ENCODE data around the gene CCL18. TPM values are rescaled to one million over a fixed set of nuclear protein-coding genes. Genes with fewer than 3 reads are reported as not detected.
"Not testable (repeated sequence)": the region's sequence is repeated elsewhere in the genome, so short reads cannot be mapped to it uniquely, and the experiment has no call there.

CCL18 gene
- total RNA-seq, 1 experiment from 2014 or later = not detected

DNA sequence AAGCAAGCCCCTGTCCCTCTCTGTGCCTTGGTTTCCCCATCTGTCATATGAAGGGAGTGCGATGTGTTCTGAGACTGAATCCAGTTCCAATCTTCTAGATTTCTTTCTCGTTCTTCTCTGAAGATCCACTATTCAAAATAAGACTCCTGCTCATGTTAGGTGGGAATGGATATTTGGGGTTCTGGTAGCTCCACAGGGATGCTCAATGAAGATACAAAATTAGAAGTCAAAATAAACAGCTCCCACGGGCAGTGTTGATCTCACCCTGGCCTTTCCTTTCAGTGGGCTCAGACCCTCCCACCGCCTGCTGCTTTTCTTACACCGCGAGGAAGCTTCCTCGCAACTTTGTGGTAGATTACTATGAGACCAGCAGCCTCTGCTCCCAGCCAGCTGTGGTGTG is 40.2 kb downstream of the CCL18 start:
- not testable (repeated sequence) for DNase-seq (ENCODE audit: low read depth)

DNA sequence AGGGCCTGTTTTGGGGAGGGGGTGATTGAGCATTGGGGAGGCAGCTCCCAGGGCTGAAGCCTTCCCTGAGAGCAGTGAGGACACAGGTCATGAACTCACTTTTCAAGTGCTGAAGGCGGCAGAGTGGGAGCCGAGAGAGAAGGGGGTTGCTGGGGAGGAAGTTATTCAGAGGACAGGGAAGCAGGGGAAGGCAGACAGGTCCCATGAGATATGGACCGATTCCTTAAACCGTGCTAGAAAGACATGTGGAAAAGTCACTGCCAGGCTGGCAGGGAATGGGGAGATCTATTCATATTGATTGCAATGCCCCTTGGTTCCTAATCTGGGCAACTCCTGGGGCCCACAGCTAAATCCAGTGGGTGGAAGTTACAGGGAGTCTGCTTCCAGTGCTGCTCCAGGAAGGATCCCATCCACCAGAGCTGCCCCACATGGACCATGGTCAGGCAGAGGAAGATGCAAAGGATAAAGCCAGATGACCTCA is 40.7 kb downstream of the CCL18 start:
- no peak for DNase-seq (ENCODE audit: low read depth)

DNA sequence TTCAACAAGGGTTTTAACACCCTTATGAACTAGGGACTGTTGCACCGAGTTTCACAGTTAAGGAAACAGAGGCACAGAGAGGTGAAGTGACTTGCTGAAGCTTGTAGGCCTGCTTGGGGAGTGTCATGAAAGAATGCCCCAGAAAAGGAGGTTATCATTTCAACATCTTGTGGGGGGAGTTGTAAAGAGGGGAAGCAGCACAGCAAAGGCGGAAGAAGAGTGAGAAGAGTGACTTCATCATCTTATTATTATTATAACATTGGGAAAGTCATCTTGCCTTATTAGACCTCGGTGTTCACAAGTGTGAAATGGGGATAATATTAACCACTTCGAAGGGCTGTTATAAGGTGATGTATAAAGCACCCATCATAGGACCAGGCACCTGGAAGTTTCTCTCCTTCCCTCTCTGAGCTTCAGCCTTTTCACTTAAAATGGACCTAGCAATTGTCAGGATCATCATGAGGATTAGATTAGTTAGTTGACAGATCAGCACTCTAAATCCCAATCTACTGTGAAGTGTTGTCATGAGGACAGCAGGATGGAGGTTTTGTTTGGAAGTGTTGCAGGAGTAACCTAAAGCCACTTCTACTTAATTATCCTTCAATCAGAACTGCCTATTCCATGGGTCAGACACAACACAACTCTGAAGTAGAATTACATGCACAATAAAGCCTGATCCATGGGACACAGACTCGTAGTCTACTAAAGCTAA is 41.9 kb downstream of the CCL18 start:
- no peak for DNase-seq (ENCODE audit: low read depth)

DNA sequence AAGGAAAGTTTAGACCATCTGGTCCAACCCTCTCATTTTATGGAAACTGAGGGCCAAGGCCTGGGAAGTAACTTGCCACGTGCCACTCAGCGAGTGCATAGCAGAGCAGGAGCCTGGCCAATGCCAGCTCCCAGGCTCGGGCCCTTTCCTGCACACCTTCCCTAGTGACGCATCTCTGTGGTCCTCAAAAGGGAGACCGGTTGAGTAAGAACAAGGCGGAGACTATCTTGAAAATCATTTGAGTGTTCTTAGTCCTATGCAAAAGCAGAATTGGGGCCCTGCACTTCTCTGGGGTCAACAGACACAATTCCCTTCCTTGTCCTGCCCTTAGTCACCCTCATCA is 42.4 kb downstream of the CCL18 start:
- DNase-seq (ENCODE audit: low read depth) = no peak

DNA sequence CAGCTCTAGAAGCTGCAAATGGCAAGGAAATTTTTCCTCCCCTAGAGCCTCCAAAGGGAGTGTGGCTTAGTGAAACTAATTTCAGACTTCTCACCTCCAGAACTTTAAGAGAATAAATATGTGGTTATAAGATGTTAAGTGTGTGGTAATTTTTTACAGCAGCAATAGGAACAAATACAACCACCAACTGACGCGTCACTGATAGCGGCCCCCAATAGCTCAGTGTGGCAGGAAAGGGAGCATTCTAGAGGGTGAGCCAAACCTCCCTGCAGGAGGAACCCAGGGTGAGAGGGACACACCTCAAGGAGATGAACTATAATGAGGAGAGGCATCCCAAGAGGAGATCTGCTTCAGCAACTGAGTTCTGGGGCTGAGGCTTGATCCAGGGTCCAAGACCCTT is 43.6 kb downstream of the CCL18 start:
- no peak for DNase-seq (ENCODE audit: low read depth)

DNA sequence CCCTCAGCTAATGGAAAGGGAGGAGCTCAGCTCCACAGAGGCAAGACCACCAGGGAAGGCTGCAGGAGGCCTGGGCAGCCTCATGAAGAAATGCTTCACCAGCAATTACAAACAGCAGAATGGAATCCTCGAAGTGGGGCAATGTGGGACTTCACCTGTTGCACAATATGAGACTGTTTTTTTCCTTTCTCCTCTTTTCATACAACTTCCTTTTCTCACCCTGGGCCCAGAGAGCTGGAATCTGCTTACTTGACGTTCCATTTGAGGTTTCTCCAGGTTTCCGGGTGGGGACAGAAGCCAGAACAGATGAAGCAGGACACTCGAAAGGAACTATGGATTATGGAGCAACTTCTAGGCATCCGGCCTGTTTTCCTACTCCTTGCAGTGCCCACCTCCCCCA is 44.2 kb downstream of the CCL18 start:
- DNase-seq (ENCODE audit: low read depth) = not testable (repeated sequence)

DNA sequence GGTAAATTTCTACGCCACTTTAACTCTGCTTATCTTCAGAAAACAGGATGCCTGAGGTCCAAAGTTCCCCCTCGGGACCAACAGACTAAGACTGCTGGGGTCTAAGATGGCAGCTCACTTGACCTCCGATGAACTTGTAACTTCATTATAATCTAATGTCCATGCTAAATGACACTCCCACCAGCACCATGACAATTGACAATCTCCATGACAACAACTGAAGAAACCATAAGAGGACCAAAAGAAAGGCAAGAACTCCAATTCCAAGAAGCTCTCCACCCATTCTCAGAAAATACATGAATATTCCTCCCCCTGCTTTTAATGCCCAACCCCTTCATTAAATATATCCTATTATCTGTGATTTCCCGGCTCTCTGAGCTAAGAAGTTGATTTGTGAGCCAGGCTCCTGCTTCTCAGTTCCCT is 47.0 kb downstream of the CCL18 start:
- no peak for DNase-seq (ENCODE audit: low read depth)

DNA sequence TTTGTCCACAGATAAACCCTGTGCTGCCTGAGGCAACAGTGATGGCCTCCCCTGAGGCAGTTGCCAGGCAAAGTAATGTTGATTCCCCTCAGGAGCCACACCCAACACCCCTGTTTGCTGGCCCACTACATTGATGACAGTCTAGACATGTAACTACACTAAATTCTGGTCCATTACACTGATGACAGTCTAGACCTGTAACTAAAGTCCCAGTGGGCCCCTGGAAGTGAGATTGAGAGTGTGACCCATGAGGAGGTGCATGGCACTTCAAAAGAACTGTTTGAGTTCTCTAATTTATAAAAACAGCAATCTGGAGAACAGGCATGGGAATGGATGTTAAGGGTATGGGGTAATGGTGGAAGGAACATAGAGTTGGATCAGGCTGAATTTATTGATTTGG is 48.5 kb downstream of the CCL18 start:
- no peak for DNase-seq (ENCODE audit: low read depth)

DNA sequence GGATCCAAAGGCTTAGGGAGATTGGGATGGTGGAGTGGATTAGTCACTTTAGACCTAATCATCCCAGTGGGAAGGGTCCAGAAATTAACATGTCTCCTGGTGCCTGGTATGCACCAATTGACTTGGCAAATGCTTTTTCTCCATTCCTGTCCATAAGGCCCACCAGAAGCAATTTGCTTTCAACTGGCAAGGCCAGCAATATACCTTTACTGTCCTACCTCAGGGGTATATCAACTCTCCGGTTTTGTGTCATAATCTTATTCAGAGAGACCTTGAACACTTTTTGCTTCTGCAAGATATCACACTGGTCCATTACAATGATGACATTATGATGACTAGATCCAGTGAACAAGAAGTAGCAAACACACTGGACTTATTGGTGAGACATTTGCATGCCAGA is 49.1 kb downstream of the CCL18 start:
- not testable (repeated sequence) for DNase-seq (ENCODE audit: low read depth)

DNA sequence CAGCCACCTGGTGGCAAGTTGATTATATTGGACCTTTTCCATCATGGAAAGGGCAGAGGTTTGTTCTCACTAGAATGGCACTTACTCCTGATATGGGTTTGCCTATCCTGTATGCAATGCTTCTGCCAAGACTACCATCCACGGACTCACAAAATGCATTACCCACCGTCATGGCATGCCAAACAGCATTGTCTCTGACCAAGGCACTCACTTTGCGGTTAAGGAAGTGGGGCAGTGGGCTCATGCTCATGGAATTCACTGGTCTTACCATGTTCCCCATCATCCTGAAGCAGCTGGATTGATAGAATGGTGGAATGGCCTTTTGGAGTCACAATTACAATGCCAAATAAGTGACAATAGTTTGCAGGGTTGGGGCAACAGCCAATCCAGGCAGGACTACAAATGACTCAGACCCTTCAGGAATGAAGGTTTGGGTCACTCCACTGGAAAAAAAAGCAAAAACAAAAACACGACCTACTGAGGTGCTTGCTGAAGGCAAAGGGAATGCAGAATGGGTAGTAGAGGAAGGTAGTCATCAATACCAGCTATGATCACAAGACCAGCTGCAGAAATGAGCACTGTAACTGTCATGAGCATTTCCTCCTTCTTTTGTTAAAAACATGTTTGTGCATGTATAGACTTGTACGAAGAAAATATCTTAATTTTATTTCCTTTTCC is 51.0 kb downstream of the CCL18 start:
- peak; percentile 91 for DNase-seq (ENCODE audit: low read depth)

DNA sequence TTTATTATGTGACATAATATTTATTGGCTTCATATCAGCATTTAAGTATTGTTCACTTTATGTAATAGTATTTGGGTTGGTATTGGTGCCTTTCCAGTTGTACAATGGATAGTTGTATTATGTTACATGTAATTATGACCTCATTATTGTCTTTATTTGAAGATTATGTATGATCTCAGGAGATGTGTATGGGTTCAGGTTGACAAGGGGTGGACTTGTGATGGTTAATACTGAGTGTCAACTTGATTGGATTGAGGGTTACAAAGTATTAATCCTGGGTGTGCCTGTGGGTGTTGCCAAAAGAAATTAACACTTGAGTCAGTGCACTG is 51.5 kb downstream of the CCL18 start:
- DNase-seq (ENCODE audit: low read depth) = not testable (repeated sequence)

DNA sequence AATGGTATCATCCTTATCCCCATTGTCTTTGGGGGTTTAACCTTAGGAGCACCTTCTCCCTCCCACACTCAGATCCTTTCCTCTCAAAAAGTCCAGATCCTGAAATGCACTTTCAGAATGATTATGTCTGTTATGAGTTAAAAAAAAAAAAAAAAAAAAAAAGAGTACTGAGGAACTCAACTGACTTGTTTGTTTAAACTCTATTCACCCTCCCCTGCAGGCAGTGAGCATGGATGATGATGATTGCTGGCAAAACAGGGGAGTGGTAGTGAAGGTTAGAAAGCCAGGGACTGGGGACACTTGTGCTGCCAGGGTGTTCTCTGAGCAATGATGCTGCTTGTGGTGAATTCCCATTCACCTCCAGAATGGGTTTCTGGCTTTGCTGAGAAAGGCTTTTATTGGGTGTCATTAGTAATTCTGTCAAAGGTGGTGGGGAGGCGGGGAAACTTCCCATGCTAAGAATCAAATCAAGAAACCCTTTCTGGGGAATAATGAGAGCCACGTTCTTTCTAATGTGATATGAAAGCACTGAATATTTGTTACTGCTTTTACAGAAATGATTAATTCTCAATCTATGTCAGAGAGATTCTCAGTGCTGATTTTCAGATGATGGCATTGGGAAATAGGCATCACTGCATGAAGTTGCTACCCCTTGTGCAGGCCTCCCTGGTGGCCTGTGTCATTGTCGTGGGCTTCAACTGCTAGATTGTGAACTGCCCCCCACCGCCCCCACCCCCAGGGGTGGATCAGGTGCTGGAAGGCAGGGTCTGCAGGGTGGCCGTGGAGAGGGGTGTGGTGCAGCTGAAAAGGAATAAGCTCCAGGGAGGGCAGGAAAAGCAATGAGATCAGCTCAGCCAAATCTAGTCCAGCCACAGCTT is 53.7 kb downstream of the CCL18 start:
- DNase-seq (ENCODE audit: low read depth) = peak; percentile 42

DNA sequence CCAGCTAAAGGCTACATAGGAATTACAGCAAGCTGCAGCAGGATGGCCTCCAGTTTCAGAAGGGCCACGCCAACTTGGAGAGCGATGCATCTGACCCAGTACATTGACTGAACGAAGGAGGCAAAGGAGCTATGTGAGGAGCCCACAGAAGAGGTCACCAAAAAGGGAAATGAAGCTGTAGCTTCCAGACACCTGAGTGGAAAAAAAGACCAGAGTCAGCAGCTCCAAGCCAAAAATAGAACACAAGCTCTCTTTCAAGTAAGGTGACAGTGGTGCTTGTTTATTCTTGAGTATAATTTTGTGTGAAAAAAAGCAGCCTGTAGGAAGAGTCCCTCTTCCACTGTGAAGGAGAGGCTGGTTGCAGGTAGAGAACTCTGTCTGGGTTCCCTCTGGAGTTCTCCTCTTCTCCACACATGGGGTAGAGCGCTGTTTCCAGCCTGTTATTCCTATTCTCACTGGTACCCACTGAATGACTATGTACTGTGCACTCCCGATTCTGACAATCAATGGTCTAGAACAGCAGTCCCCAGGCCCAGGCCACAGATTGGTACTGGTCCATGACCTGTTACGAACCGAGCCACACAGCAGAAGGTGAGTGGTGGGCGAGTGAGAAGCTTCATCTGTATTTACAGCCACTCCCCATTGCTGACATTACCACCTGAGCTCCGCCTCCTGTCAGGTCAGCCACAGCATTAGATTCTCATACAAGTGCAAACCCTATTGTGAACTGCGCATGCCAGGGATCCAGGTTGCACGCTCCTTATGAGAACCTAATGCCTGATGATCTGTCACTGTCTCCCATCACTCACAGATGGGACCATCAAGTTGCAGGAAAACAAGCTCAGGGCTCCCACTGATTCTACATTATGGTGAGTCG is 54.6 kb downstream of the CCL18 start:
- DNase-seq (ENCODE audit: low read depth) = no peak

DNA sequence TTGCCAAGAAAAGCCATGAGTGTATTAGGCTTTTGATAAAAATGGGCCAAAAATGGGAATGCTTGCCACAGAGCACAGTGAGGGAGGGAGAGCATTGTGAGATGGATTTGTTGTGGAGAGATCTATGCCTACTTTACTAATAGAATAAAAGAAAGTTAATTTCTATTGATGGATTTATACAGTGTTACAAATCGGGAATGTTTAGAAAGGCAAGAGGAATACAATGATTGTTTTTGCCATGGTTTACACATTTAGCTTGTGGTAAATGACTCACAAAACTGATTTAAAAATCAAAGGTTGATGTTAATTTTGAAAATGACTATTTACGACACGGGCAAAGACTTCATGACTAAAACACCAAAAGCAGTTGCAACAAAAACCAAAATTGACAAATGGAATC is 56.1 kb downstream of the CCL18 start:
- no peak for DNase-seq (ENCODE audit: low read depth)

DNA sequence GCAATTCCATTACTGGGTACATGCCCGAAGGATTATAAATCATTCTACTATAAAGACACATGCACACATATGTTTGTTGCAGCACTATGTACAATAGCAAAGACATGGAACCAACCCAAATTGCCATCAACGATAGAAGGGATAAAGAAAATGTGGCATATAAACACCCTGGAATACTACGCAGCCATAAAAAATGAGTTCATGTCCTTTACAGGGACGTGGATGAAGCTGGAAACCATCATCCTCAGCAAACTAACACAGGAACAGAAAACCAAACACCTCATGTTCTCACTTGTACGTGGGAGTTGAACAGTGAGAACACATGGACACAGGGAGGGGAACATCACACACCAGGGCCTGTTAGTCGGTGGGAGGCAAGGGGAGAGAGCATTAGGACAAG is 57.0 kb downstream of the CCL18 start:
- DNase-seq (ENCODE audit: low read depth) = not testable (repeated sequence)

Other genes starting within 250 kb of the CCL18 start
- gene HEATR9, start 195.4 kb upstream of the CCL18 start, total RNA-seq (2014; rRNA removed; shearing (Covaris generic)) = not detected in 2 replicates
- 9.0 and 14.4 TPM in 2 replicates for gene CCL5, start 183.9 kb upstream of the CCL18 start, total RNA-seq (2014; rRNA removed; shearing (Covaris generic))
- gene RDM1, start 133.5 kb upstream of the CCL18 start, total RNA-seq (2014; rRNA removed; shearing (Covaris generic)) = 0.86 and 4.3 TPM in 2 replicates
- gene LYZL6, start 120.6 kb upstream of the CCL18 start, total RNA-seq (2014; rRNA removed; shearing (Covaris generic)) = not detected in 2 replicates
- gene CCL16, start 82.8 kb upstream of the CCL18 start, total RNA-seq (2014; rRNA removed; shearing (Covaris generic)) = not detected in 2 replicates
- gene CCL14, start 77.5 kb upstream of the CCL18 start, total RNA-seq (2014; rRNA removed; shearing (Covaris generic)) = not detected in 2 replicates
- not detected in 2 replicates for gene CCL15, start 62.7 kb upstream of the CCL18 start, total RNA-seq (2014; rRNA removed; shearing (Covaris generic))
- gene CCL23, start 46.3 kb upstream of the CCL18 start, total RNA-seq (2014; rRNA removed; shearing (Covaris generic)) = not detected in 2 replicates
- 0.46 TPM in 1 of 2 replicates, not detected in the other for gene CCL3, start 25.9 kb downstream of the CCL18 start, total RNA-seq (2014; rRNA removed; shearing (Covaris generic))
- not detected in 2 replicates for gene CCL4, start 39.6 kb downstream of the CCL18 start, total RNA-seq (2014; rRNA removed; shearing (Covaris generic))
- gene TBC1D3B, start 112.4 kb downstream of the CCL18 start, total RNA-seq (2014; rRNA removed; shearing (Covaris generic)) = not detected in 2 replicates
- gene CCL3L1, start 132.5 kb downstream of the CCL18 start, total RNA-seq (2014; rRNA removed; shearing (Covaris generic)) = 1.7 TPM in 1 of 2 replicates, not detected in the other
- gene CCL4L2, start 146.8 kb downstream of the CCL18 start, total RNA-seq (2014; rRNA removed; shearing (Covaris generic)) = 0.63 and 2.9 TPM in 2 replicates
- gene TBC1D3I, start 200.3 kb downstream of the CCL18 start, total RNA-seq (2014; rRNA removed; shearing (Covaris generic)) = not detected in 2 replicates

Measured in Daoy (cell line).